Endothelial cell of umbilical vein (primary cell): ENCODE measurements around the gene VRK2. TPM values are rescaled to one million over a fixed set of nuclear protein-coding genes. Genes with fewer than 3 reads are reported as not detected.

Source experiments
- BruUV-seq: library from RNA; stranded (reverse); fragments of 400-500 nt; replicated peaks from 2 replicates; lab custom pipeline; 2021; lab: Mats Ljungman, UMichigan
- CTCF ChIA-PET: fragments of 300-600, 350-600 bp; sonication (Branson Sonifier 250); formaldehyde crosslinking; loops from one replicate; lab custom pipeline; 2021; ENCODE audit warnings: antibody characterized with exemption, inconsistent platforms; lab: Charles Lee
- POLR2A ChIA-PET: fragments of 300-600, 350-600 bp; sonication (Branson Sonifier 250); formaldehyde crosslinking; loops from one replicate; lab custom pipeline; 2021; ENCODE audit warnings: antibody characterized with exemption, inconsistent platforms; lab: Charles Lee
- DNase-seq: peaks from one replicate; pipeline ENCODE4 v3.0.0-alpha.2; 2011; ENCODE audit warnings: low read depth, low spot score
- FAIRE-seq: peaks from 2 replicates; lab custom pipeline; 2011; peaks lifted over from hg19 to GRCh38; lab: Jason Lieb, UNC
- H2AFZ ChIP-seq: 2 replicates; pipeline ENCODE4 v1.6.0; 2012; ENCODE audit warnings: low read depth, low read length, control low read depth, inconsistent platforms
- H3K27ac ChIP-seq: 2 replicates; pipeline ENCODE4 v1.5.1; 2011; ENCODE audit warnings: low read depth, mild to moderate bottlenecking, control low read depth, low read length, moderate library complexity; ENCODE audit not compliant: insufficient read depth
- H3K27me3 ChIP-seq, 2 experiments: 2 replicates each; pipeline versions ENCODE4 v1.6.0 to v1.6.1; 2011; ENCODE audit warnings: low read length in 2 of 2, mixed read lengths in 1 of 2; ENCODE audit not compliant: control insufficient read depth in 2 of 2, insufficient read depth in 2 of 2
- H3K36me3 ChIP-seq, 2 experiments: 2 replicates in 1 of 2; 3 replicates in 1 of 2; pipeline ENCODE4 v1.5.1; 2011; ENCODE audit warnings: low read length in 2 of 2, mild to moderate bottlenecking in 1 of 2, moderate library complexity in 1 of 2; ENCODE audit not compliant: control insufficient read depth in 2 of 2, insufficient read depth in 2 of 2; ENCODE audit errors: extremely low read depth in 1 of 2
- H3K4me1 ChIP-seq: 3 replicates; pipeline ENCODE4 v1.5.1; 2011; ENCODE audit warnings: mild to moderate bottlenecking, low read length; ENCODE audit not compliant: control insufficient read depth, insufficient read depth; ENCODE audit errors: extremely low read depth
- H3K4me2 ChIP-seq: 2 replicates; pipeline ENCODE4 v1.6.1; 2011; ENCODE audit warnings: low read length, control low read depth, mixed read lengths; ENCODE audit not compliant: insufficient read depth
- H3K4me3 ChIP-seq, 3 experiments: fragments of 200-600 bp in 1 of 3; sonication (generic), shearing (Covaris generic) in 1 of 3; replicated peaks in 1 of 3; 2 replicates each; pipeline ENCODE4 v1.5.1; 2011 to 2016; ENCODE audit warnings: control low read depth in 3 of 3, low read length in 3 of 3, mild to moderate bottlenecking in 2 of 3, inconsistent platforms in 1 of 3, low read depth in 1 of 3, moderate library complexity in 1 of 3; ENCODE audit not compliant: insufficient read depth in 1 of 3
- H3K79me2 ChIP-seq: 2 replicates; pipeline ENCODE4 v1.6.0; 2012; ENCODE audit warnings: low read length, inconsistent platforms; ENCODE audit not compliant: control insufficient read depth, insufficient read depth
- H3K9ac ChIP-seq: replicated peaks from 2 replicates; pipeline ENCODE3; 2011; ENCODE audit warnings: low read length, control low read depth; ENCODE audit not compliant: insufficient read depth; ENCODE audit errors: extremely low read depth
- H3K9me1 ChIP-seq: replicated peaks from 3 replicates; pipeline ENCODE4 v1.6.0; 2011; ENCODE audit warnings: mild to moderate bottlenecking, low read length; ENCODE audit not compliant: control insufficient read depth, insufficient read depth; ENCODE audit errors: extremely low read depth
- H3K9me3 ChIP-seq: replicated peaks from 2 replicates; pipeline ENCODE4 v1.5.1; 2012; ENCODE audit warnings: low read length, inconsistent platforms; ENCODE audit not compliant: control insufficient read depth, insufficient read depth
- H4K20me1 ChIP-seq: replicated peaks from 2 replicates; pipeline ENCODE3; 2011; ENCODE audit warnings: mild to moderate bottlenecking, low read length; ENCODE audit not compliant: control insufficient read depth, insufficient read depth; ENCODE audit errors: extremely low read depth
- FOS ChIP-seq: IDR thresholded peaks from 2 replicates; pipeline ENCODE4 v1.6.1; 2011; ENCODE audit warnings: mild to moderate bottlenecking, low read length, moderate library complexity, borderline replicate concordance; ENCODE audit not compliant: insufficient read depth
- GATA2 ChIP-seq: IDR thresholded peaks from 2 replicates; pipeline ENCODE4 v1.7.0; 2011; ENCODE audit warnings: low read depth, mild to moderate bottlenecking, moderate library complexity, mixed read lengths, low read length; ENCODE audit not compliant: insufficient read length, insufficient read depth
- JUN ChIP-seq: IDR thresholded peaks from 2 replicates; pipeline ENCODE4 v1.6.1; 2011; ENCODE audit warnings: borderline replicate concordance, low read depth; ENCODE audit not compliant: insufficient read length, insufficient read depth
- MYC ChIP-seq: IDR thresholded peaks from one replicate; pipeline ENCODE4 v1.6.1; 2011; ENCODE audit warnings: mild to moderate bottlenecking, low read depth, low read length
- POLR2A ChIP-seq: IDR thresholded peaks from 2 replicates; pipeline ENCODE4 v1.6.1; 2012; ENCODE audit warnings: low read depth, mild to moderate bottlenecking, control low read depth, low read length
- POLR2AphosphoS5 ChIP-seq: IDR thresholded peaks from 2 replicates; pipeline ENCODE4 v1.6.1; 2012; ENCODE audit warnings: low read depth, mild to moderate bottlenecking, control low read depth, low read length, moderate library complexity; ENCODE audit not compliant: insufficient read depth
- dilution Hi-C: fragments of 300-500 bp; cut with MboI; formaldehyde crosslinking; loops from one replicate; pipeline ENCODE4 v1.15.0; 2019; ENCODE audit warnings: low sequenced_read_pairs; ENCODE audit not compliant: extremely low pct_ligation_motif_present
- intact Hi-C: fragments of 100-400 bp; cut with micrococcal nuclease; formaldehyde crosslinking; loops from one replicate; pipeline ENCODE4 v1.10.0; 2022
- polyA plus RNA-seq, 4 experiments: library from polyadenylated mRNA; depleted of rRNA in 3 of 4; stranded (reverse) in 3 of 4; unstranded in 1 of 4; fragments of >200 nt; gene quantifications; 2 replicates each; pipeline versions ENCODE4 v1.2.1 to v1.2.3, GENCODE V29; 2011 to 2012; ENCODE audit warnings: missing spikeins in 1 of 4
- total RNA-seq: library from RNA; stranded (reverse); gene quantifications from 2 replicates; pipeline ENCODE4 v1.2.3, GENCODE V29; 2021
- TF ChIP-seq, protein P1 (sequence below), 2 donors: IDR thresholded peaks; 1 replicate in 1 of 2; 2 replicates in 1 of 2; pipeline ENCODE4 v1.5.1; 2011; ENCODE audit warnings: low read length in 2 of 2, mild to moderate bottlenecking in 2 of 2, moderate library complexity in 2 of 2, control low read depth in 1 of 2, inconsistent platforms in 1 of 2, low read depth in 1 of 2; ENCODE audit not compliant: insufficient read depth in 1 of 2; ENCODE audit errors: extremely low read depth in 1 of 2
- TF ChIP-seq, protein P2 (sequence below): IDR thresholded peaks from 2 replicates; pipeline ENCODE4 v1.6.1; 2011; ENCODE audit not compliant: insufficient read depth, insufficient read length

The VRK2 gene
- total and polyA plus RNA-seq, 2 donors (not counting 3 experiments of a cell fraction or from before 2014, with no cell fraction given) = 11.2 to 35.2 TPM

DNA sequence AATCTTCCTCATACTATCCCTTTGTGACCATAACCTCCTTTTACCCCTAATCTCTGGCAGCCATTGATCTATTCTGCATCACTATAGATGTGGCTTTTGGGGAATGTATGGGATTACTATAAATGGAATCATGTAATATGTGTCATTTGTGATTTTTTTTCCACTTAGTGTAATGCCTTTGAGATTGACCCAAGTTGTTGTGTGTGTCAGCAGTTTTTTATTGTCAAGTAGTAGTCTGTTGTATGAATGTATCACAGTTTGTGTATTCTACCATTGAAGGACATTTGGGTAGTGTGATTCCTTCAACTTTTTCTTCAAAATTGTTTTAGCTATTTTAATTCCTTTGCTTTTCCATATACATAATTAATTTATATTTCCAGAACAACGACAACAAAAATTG, 18.6 kb downstream of the VRK2 start:
- H3K4me1 ChIP-seq = peaks cover 6% of the 10 kb centered on the region
- H3K27ac ChIP-seq = no peak overlapping the region
- peaks cover 28% of the 10 kb centered on the region for H3K79me2 ChIP-seq
- no peaks in the 10 kb centered on the region for H3K9me3 ChIP-seq
- ChIA-PET CTCF (interaction anchor here (0.9 kb wide), 1 partner anchor 15 kb away, joined by 3 read pairs; no protein-coding TSS in a partner anchor), POLR2A (no interaction called here)
- FAIRE-seq (no peak), DNase-seq (no peak)
- H3K9me1 ChIP-seq = no peaks in the 10 kb centered on the region
- no peak overlapping the region for H3K4me2 ChIP-seq
- no peak overlapping the region for H3K4me3 ChIP-seq
- intact Hi-C loops = no loop called here
- no TSS peak for BruUV-seq
- no peaks in the 10 kb centered on the region for H3K27me3 ChIP-seq
- peaks cover 0 to 5% of the 10 kb centered on the region in 2 experiments for H3K36me3 ChIP-seq
- no peaks in the 10 kb centered on the region for H4K20me1 ChIP-seq
- no peak overlapping the region for H3K9ac ChIP-seq
- no peak overlapping the region for H2AFZ ChIP-seq
- TF ChIP-seq, protein P1, sequence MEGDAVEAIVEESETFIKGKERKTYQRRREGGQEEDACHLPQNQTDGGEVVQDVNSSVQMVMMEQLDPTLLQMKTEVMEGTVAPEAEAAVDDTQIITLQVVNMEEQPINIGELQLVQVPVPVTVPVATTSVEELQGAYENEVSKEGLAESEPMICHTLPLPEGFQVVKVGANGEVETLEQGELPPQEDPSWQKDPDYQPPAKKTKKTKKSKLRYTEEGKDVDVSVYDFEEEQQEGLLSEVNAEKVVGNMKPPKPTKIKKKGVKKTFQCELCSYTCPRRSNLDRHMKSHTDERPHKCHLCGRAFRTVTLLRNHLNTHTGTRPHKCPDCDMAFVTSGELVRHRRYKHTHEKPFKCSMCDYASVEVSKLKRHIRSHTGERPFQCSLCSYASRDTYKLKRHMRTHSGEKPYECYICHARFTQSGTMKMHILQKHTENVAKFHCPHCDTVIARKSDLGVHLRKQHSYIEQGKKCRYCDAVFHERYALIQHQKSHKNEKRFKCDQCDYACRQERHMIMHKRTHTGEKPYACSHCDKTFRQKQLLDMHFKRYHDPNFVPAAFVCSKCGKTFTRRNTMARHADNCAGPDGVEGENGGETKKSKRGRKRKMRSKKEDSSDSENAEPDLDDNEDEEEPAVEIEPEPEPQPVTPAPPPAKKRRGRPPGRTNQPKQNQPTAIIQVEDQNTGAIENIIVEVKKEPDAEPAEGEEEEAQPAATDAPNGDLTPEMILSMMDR (IDR thresholded peaks at IDR 0.05; ENCODE audit: extremely low read depth in 1 of 2, insufficient read depth in 1 of 2, low read depth in 1 of 2, low read length in 2 of 2) = no peak
- TF ChIP-seq, protein P2, sequence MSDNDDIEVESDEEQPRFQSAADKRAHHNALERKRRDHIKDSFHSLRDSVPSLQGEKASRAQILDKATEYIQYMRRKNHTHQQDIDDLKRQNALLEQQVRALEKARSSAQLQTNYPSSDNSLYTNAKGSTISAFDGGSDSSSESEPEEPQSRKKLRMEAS = no peak
- no peak for TF ChIP-seq MYC
- dilution Hi-C loops = no loop called here

DNA sequence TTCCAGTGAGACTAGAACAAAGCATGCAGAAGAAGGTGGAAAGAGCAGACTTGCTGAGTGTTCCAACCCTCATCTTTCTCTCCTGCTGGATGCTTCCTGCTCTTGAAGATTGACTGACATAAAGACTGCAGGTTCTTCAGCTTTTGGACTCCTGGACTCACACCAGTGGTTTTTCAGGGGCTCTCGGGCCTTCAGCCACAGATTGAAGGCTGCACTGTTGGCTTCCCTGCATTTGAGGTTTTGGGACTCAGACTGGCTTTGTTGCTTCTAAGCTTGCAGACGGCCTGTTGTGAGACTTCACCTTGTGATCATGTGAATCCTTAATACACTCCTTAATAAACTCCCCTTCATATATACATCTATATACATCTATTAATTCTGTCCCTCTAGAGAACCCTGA, 20.4 kb downstream of the VRK2 start:
- H3K4me2 ChIP-seq = no peak overlapping the region
- BruUV-seq = no TSS peak
- H3K36me3 ChIP-seq = peaks cover 0 to 4% of the 10 kb centered on the region in 2 experiments
- H3K4me1 ChIP-seq = peaks cover 6% of the 10 kb centered on the region
- DNase-seq (no peak), FAIRE-seq (no peak)
- H4K20me1 ChIP-seq = no peaks in the 10 kb centered on the region
- ChIA-PET POLR2A (no interaction called here), CTCF (interaction anchor here (1.2 kb wide), 1 partner anchor 14 kb away, joined by 3 read pairs; no protein-coding TSS in a partner anchor)
- H3K9me1 ChIP-seq = no peaks in the 10 kb centered on the region
- H3K9ac ChIP-seq = no peak overlapping the region
- TF ChIP-seq, protein P2 = no peak
- TF ChIP-seq FOS = no peak
- no peak for TF ChIP-seq GATA2
- TF ChIP-seq POLR2A = no peak
- no peak for TF ChIP-seq JUN
- TF ChIP-seq POLR2AphosphoS5 = no peak
- TF ChIP-seq MYC = no peak
- TF ChIP-seq, protein P1 (IDR thresholded peaks at IDR 0.05; ENCODE audit: extremely low read depth in 1 of 2, insufficient read depth in 1 of 2, low read depth in 1 of 2, low read length in 2 of 2) = no peak
- H3K9me3 ChIP-seq = no peaks in the 10 kb centered on the region
- H2AFZ ChIP-seq = no peak overlapping the region
- intact Hi-C loops = no loop called here
- H3K27ac ChIP-seq = no peak overlapping the region
- no peaks in the 10 kb centered on the region for H3K27me3 ChIP-seq
- H3K79me2 ChIP-seq = peaks cover 38% of the 10 kb centered on the region
- no peak overlapping the region for H3K4me3 ChIP-seq
- dilution Hi-C loops = no loop called here
